ENCODE measurements around the gene ERC2. TPM values are rescaled to one million over a fixed set of nuclear protein-coding genes. Genes with fewer than 3 reads are reported as not detected.

The ERC2 gene
- total and polyA plus RNA-seq, 2 of the 13 experiments (the other 11 are each of a cell fraction or from before 2014, with no cell fraction given), result 0.16 to 0.22 TPM

DNA sequence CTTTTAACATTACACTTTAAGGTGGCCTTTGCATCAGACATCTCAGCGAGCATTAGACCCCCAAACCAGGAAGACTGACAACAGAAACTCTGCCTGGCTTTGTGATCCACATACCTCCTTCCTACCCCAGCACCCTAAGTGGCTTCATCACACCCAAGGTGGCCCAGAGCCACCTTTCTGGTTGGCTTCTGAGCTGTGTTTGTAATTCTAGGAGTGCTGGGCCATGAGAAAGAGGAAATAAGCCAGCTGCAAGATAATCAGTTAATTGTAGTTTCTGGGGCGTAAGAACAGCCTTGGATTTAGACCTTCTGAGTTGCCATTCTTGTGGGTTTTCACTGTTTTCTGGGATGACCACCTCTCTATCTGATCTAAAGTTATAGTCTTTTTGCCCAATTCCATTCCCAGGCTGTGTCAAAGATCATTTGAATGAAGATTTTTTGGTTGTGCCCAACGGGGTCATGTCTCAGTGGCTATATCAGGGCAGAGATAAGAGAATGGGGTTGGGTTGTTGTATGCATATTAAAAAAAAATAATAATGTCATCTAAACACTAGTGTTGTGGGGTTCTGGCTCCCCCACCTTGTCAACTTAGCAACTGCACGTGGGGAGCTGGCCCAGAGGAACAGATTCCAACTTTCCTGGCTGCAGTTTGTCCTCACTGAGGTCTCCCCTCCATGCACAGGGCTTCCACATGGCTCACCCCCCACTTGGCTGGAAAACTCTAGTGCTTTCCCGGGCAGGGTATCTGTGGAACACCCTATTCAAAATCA is 746.4 kb downstream of the ERC2 start:
- H3K4me2 ChIP-seq (ENCODE audit: low read depth, low read length), result no peak overlapping the region
- POLR2A ChIA-PET, result no interaction called here
- no peak overlapping the region for H3K4me3 ChIP-seq (replicated peaks in 1 of 3; ENCODE audit: insufficient read depth in 1 of 3, low read depth in 2 of 3, low read length in 3 of 3)
- 8% methylated on average over 5 of the region's 5 CpGs for WGBS (ENCODE audit: low lambda C conversion rate)
- intact Hi-C loops (cut with micrococcal nuclease; ENCODE audit: unreplicated experiment), result no loop called here
- H3K9me3 ChIP-seq (ENCODE audit: low read length), result no peaks in the 10 kb centered on the region
- CTCF ChIA-PET (ENCODE audit: low intra/inter-chr PET ratio, low total read pairs), result no interaction called here
- DNase-seq (ENCODE audit: low spot score) (no peak), FAIRE-seq (no peak), ATAC-seq (peak; percentile 29; the same call in 1 of the 3 replicates)
- no TSS peak for BruUV-seq (replicated peaks)
- H3K27ac ChIP-seq (ENCODE audit: extremely low read length, insufficient read depth, low read length), result no peak overlapping the region
- H3K9ac ChIP-seq (ENCODE audit: insufficient read depth, low read depth, low read length), result no peak overlapping the region
- no peaks in the 10 kb centered on the region for H3K36me3 ChIP-seq (replicated peaks in 1 of 2; ENCODE audit: control insufficient read depth in 1 of 2, insufficient read depth in 2 of 2, low read length in 2 of 2)
- in situ Hi-C loops (cut with HindIII; ENCODE audit: extremely low pct_ligation_motif_present, low pct_unique_long_range_greater_than_20kb), result no loop called here
- H4K20me1 ChIP-seq (ENCODE audit: insufficient read depth, low read length), result no peaks in the 10 kb centered on the region
- TF ChIP-seq, protein P1, sequence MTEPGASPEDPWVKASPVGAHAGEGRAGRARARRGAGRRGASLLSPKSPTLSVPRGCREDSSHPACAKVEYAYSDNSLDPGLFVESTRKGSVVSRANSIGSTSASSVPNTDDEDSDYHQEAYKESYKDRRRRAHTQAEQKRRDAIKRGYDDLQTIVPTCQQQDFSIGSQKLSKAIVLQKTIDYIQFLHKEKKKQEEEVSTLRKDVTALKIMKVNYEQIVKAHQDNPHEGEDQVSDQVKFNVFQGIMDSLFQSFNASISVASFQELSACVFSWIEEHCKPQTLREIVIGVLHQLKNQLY (CRISPR knock-in tag; IDR thresholded peaks at IDR 0.05), result no peak
- TF ChIP-seq SMC3 (IDR thresholded peaks at IDR 0.05; ENCODE audit: low read length) (peak; percentile 12; the same call in 1 of the 2 replicates), SP4 (CRISPR knock-in tag; IDR thresholded peaks at IDR 0.05) (no peak), ZBTB46 (CRISPR knock-in tag; IDR thresholded peaks at IDR 0.05; ENCODE audit: borderline replicate concordance) (no peak)
- TF ChIP-seq, protein P2, sequence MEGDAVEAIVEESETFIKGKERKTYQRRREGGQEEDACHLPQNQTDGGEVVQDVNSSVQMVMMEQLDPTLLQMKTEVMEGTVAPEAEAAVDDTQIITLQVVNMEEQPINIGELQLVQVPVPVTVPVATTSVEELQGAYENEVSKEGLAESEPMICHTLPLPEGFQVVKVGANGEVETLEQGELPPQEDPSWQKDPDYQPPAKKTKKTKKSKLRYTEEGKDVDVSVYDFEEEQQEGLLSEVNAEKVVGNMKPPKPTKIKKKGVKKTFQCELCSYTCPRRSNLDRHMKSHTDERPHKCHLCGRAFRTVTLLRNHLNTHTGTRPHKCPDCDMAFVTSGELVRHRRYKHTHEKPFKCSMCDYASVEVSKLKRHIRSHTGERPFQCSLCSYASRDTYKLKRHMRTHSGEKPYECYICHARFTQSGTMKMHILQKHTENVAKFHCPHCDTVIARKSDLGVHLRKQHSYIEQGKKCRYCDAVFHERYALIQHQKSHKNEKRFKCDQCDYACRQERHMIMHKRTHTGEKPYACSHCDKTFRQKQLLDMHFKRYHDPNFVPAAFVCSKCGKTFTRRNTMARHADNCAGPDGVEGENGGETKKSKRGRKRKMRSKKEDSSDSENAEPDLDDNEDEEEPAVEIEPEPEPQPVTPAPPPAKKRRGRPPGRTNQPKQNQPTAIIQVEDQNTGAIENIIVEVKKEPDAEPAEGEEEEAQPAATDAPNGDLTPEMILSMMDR (CRISPR knock-in tag; IDR thresholded peaks at IDR 0.05), result peak; percentile 20; the same call in 1 of the 2 replicates
- no peaks in the 10 kb centered on the region for H3K4me1 ChIP-seq (ENCODE audit: insufficient read depth, low read length)
- H2AFZ ChIP-seq (ENCODE audit: low read length), result no peak overlapping the region
- H3K79me2 ChIP-seq (ENCODE audit: insufficient read depth, low read length), result no peaks in the 10 kb centered on the region
- H3K27me3 ChIP-seq (ENCODE audit: control insufficient read depth in 1 of 2, insufficient read depth in 2 of 2, low read length in 2 of 2), result no peaks in the 10 kb centered on the region
